ENCODE data around the gene TBX1.
"Not testable (repeated sequence)": the region's sequence is repeated elsewhere in the genome, so short reads cannot be mapped to it uniquely, and the experiment has no call there.

TBX1 gene

DNA sequence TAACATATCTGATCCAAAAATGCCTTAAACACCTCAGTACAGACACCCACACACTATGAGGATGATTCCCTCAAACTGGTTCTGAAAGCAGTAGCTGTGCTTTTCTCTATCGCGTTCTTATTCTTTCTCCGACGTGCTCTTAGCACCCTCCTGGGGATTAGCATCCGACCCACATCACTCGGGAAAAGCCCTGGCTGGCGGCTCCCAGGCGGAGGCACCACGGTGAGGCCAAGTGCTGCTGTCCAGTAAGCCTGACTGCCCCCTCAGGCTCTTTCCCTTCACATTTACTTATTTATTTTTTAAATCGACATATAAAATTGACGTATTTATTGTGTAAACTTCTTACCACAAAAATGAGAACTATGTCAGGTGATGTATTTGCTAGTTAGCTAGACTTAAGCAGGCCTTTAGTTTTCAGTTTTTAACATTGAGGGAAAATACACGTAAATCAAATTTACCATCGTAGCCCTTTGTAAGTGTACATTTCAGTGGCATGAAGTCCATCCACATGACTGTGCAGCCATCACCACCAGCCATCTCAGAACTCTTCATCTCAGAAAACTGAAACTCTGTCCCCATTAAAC, 19.2 kb downstream of the TBX1 start:
- no peak for DNase-seq (ENCODE audit: low spot score)
- FAIRE-seq = no peak

DNA sequence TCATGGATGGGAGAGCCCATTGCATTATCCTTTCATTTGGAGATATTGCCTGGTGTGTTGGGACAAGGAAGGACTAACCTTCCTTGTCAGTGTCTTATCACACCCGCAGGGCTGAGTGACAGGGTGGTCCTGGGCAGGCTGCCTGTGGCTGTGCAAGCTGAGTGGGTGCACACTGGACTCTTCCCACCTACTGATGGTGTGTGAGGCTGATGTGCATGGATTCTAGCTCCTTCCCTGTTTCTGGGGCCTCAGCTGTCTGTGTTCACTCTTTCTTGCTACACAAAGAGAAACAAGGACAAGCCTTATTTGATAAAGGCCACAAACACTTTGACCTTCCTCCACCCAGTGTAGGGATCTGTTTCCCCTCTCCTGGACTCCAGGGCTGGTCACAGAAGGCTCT, 22.0 kb downstream of the TBX1 start:
- DNase-seq (ENCODE audit: low spot score) (no peak), FAIRE-seq (no peak)

DNA sequence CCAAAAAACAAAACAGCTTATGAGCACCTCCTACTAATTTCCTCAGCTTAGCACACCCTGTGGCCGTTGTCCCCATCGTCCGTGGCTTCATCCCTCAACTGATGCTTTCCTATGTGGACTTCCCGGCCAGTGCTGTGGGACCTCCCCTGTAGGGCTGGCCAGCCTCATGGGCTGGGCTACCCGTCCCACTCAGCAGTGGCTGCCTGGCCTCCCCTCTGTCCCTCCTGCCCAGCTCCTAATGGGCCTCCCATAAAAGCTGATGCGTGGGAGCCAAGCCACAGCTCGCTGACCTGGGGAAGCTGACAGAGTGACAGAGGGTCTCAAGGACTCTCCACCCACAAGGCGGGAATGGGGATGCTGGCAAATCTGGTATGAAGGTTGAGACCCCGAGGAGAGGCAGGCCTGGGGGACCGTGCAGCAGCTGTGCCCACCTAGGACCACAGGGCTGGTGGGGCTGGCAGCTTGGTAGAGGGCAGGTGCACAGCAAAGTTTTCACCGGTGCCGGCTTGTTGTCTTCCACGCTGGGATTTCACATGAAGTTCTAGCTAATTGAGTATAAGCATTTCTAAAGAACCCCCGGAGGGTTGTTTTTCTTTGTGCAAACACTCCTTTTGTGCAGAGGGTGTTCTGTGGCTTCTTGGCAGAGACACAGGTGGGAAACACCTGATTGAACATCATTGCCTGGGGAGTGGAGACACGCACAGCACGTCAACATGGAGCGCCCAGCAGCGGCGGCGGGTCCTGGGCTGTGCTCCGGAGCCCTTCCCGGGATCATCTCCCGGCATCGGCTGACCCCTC, 23.2 kb downstream of the TBX1 start:
- FAIRE-seq = no peak
- DNase-seq (ENCODE audit: low spot score) = no peak

DNA sequence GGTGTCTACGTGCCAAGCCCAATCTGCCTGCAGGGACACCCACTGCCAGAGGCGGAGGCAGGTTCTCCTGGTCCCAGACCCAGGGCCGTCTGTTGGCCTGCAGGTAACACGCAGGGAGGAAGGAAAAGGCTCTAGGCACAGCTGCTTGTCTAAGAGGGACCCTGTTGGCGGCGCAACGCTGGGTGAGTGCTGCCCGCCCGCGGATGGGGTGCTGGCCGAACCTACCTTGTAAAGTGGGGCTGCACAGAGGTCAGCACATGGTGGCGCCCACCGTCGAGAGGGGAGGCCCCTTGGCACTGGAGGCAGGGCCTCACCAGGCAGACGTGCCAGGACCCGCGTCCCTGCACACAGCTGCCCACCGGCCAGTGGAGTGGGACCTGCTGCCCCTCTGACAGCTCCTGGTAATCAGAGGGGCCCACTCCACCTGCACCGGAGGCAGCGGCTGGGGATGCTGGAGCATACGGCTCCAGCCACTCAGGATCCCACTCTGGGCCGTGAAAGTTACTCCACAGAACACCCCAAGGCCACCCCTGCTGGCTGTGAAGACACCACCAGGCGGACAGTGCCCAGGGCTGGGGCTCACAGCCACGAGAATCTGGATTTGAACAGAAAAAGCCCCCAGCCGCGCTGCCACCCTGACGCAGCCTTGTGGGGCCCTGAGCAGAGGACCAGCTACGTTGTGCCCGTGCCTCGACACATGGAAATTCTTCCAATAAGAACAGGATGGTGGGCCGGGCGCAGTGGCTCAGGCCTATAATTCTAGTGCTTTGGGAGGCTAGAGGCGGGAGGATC, 24.0 kb downstream of the TBX1 start:
- FAIRE-seq = no peak
- DNase-seq (ENCODE audit: low spot score) = no peak

DNA sequence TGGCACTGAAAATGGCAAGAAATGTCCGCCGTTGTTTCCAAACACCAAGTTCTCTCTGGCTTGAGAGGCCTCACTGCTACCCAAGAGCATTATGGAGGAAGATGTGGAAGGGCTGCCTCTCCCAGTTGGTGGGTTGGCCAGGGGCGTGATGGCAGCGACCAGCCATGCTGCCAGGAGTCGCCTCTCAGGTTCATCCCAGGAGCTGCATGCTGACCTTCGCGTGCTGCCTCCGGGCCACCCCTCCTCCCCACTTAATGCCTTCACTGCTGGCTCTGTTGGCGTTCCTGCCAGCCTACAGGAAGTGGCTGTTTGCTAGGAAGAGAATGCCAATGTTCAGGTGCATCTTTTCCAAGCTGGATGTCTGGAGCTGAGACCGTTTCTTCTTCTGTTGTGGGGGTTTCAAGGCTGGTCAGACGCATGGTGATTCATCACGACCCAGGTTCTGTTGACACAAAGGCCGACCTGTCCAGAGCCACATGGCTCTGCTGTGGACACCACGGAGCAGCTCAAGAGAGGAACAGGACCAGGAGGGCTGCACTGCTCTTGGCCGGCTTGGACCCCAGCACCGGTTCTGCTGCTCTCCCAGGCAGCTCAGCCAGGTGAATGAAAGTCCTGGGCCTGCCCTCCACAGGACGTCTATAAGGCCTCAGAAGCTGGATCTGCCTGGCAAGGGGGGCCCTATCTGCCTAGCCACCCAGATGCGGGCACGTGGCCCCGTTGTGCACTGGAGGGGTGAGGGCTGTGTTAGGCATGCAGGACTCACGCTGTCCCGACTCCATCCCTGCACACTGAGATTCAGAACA, 25.1 kb downstream of the TBX1 start:
- FAIRE-seq (no peak), DNase-seq (ENCODE audit: low spot score) (no peak)

DNA sequence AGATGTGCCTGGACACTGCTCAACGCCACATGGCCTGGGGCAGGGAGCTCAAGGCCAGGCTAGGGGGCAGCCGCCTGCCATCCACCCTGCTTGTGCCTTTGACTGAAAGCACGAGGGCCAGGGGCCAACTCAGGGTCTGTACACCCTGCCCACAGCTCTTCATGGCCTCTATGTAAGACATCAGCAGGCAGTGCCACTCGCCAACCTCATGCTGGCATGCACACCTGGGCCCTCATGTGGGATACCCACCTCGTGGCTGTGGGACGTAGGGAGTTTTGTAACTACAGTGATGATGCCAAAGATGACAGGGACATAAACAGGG, 25.6 kb downstream of the TBX1 start:
- FAIRE-seq (no peak), DNase-seq (ENCODE audit: low spot score) (no peak)

- DNase-seq (ENCODE audit: low spot score) (no peak), FAIRE-seq (no peak)
Measured at GRCh38 chr22:19786959-19787848, 26.6 kb downstream of the TBX1 start.

GRCh38 chr22:19787849-19788141, 27.2 kb downstream of the TBX1 start:
- DNase-seq (ENCODE audit: low spot score) = no peak
- FAIRE-seq = no peak

- FAIRE-seq = no peak
Measured at GRCh38 chr22:19788661-19789225, 28.2 kb downstream of the TBX1 start.

DNA sequence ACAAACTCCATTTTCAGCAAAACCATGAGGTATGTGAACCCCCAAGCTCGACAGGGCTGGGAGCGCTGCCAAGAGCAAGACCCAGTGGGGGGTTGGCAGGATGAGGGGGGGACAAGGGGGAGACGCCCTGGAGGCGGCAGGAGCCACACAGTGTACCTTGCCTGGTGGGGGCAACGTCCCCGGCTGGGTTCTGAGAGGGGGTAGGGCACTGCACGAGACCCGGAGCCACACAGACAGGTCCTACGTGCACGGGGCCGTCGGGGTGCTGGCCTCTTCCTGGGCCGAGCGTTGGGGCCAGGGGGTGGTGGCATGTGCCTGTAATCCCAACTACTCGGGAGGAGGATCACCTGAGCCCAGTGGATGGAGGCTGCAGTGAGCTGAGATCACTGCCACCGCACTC, 28.8 kb downstream of the TBX1 start:
- no peak for FAIRE-seq

More at GRCh38 chr22:19788661-19789225, 28.2 kb downstream of the TBX1 start:
- no peak for DNase-seq (ENCODE audit: low spot score)

GRCh38 chr22:19789828-19790227, 29.2 kb downstream of the TBX1 start:
- FAIRE-seq (no peak), DNase-seq (ENCODE audit: low spot score) (no peak)

More for the DNA sequence above, 28.8 kb downstream of the TBX1 start:
- no peak for DNase-seq (ENCODE audit: low spot score)

DNA sequence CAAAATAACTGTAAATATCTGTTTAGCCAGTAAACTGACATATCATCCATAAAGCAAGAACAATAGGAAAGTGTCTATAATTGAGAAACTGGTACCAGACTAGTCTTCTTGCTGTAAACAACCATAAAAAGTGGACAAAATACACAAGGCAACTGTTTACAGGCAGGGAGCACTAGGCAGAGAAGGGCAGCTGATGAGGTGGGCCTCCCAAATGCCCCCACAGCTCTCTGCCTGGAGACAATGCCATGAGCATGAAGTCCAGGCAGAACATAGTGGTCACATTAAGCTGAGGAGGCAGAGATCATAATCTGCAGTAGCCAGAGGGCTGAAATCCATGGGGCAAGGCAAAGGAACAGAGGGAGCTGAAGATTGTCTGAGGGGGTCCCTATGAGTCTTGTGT, 30.7 kb downstream of the TBX1 start:
- no peak for FAIRE-seq
- DNase-seq (ENCODE audit: low spot score) = no peak

DNA sequence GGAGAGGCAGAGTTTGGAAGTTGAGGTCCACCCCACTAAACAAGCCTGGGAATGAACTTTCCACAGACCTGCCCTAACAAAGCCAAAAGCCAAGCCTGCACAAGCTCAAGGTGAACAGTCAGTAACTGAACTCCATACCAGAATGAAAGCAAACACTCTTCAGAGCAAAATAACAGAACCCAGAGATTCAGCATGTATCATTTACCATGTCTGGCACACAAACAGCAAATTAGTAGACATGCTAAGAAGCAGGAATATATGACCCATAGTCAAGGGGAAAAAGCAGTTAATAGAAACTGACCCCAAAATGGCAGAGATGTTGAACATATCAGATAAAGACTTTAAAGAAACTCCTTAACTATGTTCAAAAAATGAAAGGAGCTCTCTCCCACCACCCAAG, 31.3 kb downstream of the TBX1 start:
- no peak for DNase-seq (ENCODE audit: low spot score)
- FAIRE-seq = no peak

- FAIRE-seq; DNase-seq (ENCODE audit: low spot score): not testable (repeated sequence)
Measured at GRCh38 chr22:19792383-19792896, 31.9 kb downstream of the TBX1 start.

GRCh38 chr22:19793161-19793560, 32.6 kb downstream of the TBX1 start:
- DNase-seq (ENCODE audit: low spot score) (no peak), FAIRE-seq (no peak)

GRCh38 chr22:19793661-19794310, 33.2 kb downstream of the TBX1 start:
- no peak for FAIRE-seq
- DNase-seq (ENCODE audit: low spot score) = no peak

DNA sequence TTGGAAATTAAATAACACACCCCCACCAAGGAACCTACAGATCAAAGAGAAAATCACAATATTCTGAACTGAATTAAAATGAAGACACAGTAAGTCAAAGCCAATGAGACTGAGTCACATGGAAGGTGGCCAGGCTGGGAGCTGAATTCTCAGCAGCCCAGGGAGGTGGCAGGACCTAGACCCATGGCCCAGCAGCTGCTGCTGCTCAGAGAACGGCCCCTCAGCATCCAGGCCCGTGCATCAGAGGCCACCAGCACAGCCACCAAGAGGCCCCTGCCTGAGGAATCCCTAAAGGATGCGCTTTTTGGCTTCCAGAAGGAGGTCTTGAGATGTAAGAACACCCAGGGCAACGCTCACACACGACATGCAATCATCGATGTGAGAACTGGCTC, 35.0 kb downstream of the TBX1 start:
- DNase-seq (ENCODE audit: low spot score) (no peak), FAIRE-seq (no peak)

GRCh38 chr22:19796160-19796559, 35.6 kb downstream of the TBX1 start:
- FAIRE-seq = no peak
- no peak for DNase-seq (ENCODE audit: low spot score)

DNA sequence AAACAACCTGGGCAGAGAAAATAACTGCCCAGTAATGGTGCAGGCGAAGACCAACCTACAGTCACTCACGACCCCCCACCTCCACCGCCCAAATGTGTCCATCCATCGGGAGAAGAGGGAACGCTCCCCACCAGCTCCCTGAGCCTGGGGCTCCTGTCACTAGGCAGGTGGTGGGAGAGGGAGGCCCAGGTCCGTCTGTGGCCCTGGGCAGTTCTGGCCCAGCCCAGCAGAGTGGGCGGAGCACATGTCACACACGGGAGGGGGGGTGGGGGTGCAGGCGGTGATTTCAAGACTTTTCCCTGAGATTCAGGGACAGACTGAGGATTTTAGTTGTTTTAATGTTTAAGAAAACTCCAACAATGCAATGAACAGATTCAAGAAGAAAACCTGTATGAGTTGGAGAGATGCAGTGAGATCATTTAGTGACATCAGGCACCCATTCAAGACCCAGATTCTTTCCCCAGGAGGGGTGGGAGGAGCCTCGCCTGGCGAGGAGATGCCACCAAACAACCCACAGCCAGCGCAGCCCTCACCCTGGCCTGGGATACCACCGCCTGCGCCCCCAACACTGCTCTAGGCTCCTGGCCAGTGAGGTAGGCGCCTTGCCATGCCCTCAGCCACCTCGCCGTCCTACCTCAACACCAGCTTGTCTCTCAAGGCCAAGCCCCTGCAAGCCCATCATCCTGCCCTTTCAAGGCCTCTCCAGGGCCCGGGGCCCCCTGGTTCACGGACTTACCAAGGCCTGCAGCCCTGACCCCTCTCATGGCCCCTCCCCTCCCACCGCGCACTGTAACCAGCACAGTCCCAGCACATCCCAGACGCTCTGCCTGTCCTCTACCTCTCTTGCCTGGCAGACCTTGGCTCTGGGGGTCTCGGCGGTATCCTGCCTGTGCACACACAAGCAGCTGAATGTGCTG, 36.8 kb downstream of the TBX1 start:
- no peak for FAIRE-seq
- DNase-seq (ENCODE audit: low spot score) = no peak
